ENCODE data around the gene ATP9B.

ATP9B gene

DNA sequence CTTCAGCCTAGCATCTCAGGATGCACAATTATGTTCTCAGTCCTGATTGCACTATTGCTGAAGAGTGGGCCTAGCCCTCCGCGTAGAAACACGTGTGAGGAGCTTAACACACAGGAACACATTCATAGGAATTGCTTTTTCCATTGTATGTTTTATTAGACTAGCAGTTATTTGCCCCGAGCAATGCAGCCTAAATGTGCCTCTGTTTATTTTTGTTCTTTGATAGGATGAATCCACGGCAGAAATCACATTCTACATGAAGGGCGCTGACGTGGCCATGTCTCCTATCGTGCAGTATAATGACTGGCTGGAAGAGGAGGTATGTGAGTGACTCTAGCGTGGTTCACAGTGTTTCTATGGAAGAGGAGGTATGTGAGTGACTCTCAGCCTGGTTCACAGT is 260.6 kb downstream of the ATP9B start:
- DNase-seq (ENCODE audit: low spot score), result no peak

DNA sequence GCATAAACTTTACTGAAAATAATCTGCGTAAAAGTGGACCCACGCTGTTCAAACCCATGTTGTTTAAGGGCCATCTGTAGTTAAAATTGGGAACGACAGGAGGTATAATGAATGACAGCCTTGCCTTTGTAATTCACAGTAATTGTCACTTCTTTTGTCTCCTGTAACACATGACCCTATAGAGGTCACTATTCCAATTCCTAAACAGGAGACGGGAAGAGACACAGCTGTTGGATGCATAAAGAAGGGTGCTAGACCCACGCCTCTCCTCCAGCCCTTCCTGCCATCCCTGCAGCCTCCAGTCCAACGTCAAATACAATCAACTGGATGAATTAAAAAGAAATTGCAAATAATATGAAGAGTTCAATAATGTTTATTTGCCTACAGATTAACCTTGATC is 263.5 kb downstream of the ATP9B start:
- no peak for DNase-seq (ENCODE audit: low spot score)

DNA sequence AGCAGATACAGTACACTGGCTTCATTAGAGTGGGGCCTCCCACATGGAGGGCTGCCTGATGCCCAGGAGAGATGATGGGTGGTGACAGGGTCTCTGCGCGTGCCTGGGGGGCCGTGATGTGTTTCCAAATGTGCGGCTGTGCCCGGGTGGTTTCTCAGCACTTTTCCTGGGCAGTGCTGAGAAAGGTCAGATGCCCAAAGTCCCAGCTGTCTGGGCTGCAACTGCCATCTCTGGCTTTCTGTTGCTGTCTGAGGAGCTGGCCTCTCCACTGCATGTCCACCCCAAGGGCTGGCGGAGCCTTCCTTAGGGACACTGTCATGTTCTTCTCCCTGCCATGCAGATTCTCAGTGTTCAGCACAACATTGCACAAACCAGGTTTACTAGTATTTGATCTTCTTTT is 263.9 kb downstream of the ATP9B start:
- no peak for DNase-seq (ENCODE audit: low spot score)

DNA sequence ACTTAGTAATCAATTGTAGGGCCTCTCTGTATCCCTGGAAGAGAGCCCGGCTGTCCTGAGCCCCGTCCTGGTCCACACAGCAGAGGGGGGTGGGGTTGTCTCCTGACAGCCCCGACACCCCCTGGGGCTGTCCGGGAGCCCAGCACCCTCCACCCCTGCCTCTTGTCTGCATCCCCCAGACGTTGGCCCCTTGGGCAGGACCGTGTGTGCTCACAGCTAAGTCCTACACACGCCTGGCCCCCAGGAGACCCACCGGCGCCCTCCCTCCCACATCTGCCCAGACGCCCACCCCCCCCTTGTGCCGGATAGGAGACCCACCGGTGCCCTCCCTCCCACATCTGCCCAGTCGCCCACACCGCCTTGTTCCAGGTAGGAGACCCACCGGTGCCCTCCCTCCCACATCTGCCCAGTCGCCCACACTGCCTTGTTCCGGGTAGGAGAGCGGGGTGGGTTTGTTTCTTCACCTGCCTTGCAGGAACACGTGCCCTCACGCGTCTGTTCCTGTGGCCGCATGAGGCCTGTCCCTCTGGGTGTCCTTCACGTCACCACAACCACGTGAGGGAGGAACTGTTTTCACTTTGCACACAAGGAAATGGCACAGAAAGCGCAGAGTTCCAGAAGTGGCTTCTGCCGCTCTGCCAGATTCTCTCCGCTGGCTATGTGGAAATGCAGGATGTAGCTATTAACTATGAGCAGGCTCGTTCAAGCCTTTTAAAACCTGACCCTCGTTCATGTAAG is 265.5 kb downstream of the ATP9B start:
- DNase-seq (ENCODE audit: low spot score), result no peak

DNA sequence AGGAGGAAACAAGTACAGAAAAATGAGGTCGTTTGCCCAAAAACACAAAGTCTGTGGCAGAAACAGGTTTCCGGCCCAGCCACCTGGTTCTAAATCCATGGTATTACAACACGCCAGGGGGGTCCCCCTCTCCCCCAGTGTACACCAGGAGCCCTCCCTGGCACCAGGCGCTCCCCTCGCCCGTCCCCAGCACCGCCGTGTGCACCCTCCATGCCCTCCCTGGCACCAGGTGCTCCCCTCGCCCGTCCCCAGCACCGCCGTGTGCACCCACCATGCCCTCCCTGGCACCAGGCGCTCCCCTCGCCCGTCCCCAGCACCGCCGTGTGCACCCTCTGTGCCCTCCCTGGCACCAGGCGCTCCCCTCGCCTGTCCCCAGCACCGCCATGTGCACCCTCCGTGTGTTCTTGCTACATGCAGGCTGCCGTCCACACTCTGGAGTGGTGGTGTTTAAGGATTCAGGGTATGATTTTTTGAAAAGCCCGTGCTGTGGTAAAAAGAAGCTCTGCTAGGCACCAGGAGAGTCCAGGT is 266.7 kb downstream of the ATP9B start:
- no peak for DNase-seq (ENCODE audit: low spot score)

DNA sequence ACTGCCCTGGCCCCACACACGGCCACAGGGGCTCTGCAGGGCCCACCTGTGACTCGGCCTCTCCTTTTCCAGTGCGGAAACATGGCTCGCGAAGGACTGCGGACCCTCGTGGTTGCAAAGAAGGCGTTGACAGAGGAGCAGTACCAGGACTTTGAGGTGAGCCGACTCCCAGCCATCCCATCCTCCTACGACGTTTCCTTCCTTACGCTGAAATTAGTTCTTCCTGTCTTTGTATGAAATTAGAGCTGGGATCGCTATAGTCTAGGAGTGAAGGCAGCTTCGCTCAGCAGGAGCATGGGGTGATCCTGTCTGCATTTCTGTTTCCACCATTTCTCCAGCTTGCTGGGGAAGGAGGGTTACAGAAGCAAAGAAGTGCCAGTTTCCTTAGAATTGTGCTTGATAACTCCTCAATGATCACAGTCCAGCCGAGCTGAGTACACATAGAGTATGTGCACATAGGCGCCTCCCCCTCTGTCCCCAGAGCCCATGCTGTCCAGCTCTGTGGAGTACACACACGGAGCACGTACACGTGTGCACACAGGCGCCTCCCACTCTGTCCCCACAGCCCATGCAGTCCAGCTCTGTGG is 267.5 kb downstream of the ATP9B start:
- no peak for DNase-seq (ENCODE audit: low spot score)

DNA sequence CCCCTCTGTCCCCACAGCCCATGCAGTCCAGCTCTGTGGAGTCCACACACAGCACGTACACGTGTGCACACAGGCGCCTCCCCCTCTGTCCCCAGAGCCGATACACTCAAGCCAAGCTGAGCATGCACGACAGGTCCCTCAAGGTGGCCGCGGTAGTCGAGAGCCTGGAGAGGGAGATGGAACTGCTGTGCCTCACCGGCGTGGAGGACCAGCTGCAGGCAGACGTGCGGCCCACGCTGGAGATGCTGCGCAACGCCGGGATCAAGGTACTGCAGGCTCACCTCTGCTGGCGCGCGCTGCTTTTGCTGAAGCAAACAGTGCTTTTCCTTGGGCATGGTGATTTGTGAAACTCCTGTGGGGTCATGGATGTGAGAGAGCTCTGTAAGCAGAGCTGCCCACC is 268.0 kb downstream of the ATP9B start:
- no peak for DNase-seq (ENCODE audit: low spot score)

DNA sequence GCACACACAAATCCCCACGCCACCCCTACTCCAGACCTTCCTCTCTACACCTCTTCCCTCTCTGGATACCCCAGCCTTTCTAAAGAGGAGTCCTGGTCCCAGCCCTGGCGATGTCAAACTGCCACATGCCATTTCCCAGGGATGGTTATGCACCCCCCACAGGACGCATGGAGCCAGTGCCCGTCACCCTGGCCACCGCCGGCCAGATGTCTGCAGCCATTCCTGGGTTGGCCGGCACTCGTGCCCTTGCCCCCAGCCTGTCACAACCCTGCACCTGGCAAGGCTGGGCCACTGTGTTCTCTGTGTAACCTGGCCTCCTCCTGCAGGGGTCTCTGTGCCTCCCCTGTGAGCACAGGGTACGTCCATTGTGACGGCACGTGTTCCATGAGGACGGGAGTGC is 268.4 kb downstream of the ATP9B start:
- DNase-seq (ENCODE audit: low spot score), result no peak

DNA sequence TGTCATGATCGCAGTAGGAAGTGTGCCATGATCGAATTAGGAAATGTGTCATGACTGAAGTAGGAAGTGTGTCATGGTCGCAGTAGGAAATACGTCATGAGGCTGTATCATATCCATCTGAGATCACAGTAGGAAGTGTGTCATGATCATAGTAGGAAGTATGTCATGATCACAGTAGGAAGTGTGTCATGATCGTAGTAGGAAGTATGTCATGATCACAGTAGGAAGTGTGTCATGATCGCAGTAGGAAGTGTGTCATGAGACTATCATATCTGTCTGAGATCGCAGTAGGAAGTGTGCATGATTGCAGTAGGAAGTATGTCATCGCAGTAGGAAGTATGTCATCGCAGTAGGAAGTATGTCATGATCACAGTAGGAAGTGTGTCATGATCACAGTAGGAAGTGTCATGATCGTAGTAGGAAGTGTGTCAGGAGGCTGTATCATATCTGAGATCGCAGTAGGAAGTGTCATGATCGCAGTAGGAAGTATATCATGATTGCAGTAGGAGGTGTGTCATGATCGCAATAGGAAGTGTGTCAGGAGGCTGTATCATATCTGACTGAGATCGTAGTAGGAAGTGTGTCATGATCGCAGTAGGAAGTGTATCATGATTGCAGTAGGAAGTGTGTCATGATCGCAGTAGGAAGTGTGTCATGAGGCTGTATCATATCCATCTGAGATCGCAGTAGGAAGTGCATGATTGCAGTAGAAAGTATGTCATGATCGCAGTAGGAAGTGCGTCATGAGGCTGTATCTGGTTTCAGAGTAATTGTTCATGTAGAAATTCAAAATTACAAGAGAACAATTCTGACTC is 270.1 kb downstream of the ATP9B start:
- no peak for DNase-seq (ENCODE audit: low spot score)

DNA sequence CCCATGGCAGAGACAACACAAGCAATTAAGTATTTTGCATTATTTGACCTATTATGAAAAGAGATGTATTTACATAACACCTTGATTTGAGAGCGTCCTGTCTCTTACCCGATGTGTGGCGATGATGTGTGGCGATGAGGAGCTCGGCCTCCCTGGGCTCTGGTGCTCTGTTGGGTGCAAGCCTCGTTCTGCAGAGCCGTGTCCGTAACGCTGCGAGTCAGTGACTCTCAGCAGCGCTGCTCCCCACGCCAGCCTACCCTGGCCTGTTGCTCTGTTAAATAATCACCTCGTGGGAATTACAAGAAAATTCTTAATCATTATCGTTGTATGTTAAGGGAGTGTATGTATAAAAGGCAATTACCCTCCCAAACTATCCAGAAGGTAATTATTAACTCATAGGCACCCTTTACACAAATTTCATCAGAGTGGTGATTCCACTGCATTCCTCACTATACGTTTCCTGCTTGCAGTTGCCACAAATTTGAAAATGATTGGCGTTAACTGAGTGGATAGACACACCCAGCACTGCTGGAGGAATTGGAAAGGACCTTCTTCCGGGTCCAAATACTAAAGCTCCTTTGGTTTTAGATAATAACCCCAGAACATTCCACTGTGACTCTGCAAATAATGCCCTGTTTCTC is 274.5 kb downstream of the ATP9B start:
- no peak for DNase-seq (ENCODE audit: low spot score)

DNA sequence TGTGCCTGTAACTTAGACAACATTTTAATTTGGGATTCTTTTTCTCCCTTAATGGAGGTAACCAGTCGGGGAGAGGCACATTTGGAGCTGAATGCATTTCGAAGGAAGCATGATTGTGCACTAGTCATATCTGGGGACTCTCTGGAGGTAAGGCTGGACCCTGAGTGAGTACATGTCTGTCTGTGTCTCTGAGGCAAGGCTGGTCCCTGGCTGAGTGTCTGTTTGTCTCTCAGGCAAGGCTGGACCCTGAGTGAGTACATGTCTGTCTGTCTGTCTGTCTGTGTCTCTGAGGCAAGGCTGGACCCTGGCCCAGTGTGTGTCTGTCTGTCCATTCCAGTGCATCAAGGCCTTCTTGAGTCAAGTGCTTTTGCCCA is 275.0 kb downstream of the ATP9B start:
- no peak for DNase-seq (ENCODE audit: low spot score)

DNA sequence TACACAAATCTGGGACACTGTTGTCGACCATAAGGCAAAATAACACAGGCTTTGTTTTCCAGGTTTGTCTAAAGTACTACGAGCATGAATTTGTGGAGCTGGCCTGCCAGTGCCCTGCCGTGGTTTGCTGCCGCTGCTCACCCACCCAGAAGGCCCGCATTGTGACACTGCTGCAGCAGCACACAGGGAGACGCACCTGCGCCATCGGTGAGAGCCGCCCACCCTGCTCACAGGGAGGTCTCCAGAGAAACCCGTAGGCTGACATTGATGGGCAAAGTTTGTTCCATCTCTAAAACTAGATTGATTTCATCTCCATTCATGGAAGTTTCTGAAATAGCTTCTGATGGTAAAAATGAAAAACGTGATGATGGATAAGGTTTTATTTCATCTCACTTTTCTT is 276.2 kb downstream of the ATP9B start:
- no peak for DNase-seq (ENCODE audit: low spot score)

DNA sequence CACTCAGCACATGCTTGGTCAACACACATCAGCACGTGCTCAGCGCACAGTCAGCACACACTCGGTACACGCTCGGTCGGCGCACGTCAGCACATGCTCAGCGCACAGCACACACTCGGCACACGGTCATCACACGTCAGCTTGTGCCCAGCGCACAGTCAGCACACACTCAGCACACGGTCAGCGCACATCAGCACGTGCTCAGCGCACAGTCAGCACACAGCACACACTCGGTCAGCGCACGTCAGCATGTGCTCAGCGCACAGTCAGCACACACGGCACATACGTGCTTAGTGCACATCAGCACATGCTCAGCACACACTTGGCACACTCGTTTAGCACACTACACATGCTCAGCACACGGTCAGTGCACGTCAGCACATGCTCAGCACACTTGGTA is 276.8 kb downstream of the ATP9B start:
- DNase-seq (ENCODE audit: low spot score), result no peak

DNA sequence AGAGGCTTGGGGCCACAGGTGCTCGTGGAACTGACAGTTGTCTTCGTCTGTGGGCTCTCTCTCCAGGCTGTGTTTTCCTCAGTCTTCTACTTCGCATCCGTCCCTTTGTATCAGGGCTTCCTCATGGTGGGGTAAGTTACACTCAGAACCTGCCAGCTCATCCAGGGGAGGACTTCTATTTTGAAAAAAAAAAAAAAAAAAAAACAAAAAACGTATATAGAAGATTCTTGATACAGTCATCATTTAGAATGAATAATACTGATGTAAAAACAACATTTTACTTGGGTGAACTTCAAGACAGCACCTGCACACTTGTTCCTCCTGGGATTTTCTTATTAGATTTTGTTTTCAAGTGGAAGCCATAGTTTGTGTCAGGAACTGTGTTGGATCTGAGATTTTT is 278.9 kb downstream of the ATP9B start:
- DNase-seq (ENCODE audit: low spot score), result no peak

DNA sequence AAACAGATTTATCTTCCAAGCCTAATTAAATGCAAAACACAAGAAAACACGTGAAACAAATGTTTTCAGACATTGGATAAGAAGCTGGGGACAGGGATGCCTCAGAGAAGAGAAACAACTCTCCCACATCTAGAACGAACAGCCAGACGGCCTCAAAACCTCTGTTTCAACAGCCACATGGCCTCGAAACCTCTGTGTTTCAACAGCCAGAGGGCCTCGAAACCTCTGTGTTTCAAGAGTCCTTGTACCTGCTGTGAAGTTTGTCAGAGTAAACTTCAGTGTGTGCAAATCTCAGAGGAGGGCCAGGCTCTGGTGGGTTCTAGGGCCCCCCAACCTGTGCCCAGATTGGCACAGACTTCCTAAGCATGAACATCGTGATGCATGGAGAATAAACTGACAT is 283.2 kb downstream of the ATP9B start:
- no peak for DNase-seq (ENCODE audit: low spot score)

DNA sequence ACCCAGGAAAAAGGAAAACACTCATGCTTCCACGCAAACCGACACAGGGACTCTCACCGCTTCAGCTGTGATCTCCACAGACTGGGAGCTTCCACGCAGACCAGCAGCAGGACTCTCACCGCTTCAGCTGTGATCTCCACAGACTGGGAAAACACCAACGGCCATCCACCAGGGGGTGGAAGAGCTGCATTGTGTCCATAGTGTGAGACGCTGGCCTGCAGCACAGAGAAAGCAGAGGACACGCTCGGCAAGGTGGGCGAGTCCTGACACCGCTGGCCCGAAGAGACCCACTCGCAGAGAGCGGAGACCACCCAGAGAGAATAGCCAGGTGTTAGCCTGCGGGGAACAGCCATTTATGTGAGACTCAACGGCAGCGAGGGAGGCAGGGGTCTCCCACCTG is 284.1 kb downstream of the ATP9B start:
- peak; percentile 69 for DNase-seq (ENCODE audit: low spot score)

DNA sequence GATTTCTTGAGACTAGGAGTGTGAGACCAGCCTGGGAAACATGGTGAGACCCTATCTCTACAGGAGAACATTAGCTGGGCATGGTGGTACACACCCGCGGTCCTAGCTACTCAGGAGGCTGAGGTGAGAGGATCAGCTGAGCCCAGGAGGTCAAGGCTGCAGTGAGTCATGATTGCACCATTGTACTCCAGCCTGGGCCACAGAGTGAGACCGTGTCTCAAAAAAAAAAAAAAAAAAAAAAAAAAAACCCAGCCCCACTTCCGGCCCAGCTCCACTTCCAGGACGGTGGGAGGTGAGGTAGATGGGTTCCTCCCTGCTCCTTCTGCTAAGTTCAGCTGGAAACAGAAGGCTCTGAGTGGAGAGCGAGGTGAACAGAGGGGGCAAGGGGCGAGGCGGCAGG is 285.2 kb downstream of the ATP9B start:
- no peak for DNase-seq (ENCODE audit: low spot score)

DNA sequence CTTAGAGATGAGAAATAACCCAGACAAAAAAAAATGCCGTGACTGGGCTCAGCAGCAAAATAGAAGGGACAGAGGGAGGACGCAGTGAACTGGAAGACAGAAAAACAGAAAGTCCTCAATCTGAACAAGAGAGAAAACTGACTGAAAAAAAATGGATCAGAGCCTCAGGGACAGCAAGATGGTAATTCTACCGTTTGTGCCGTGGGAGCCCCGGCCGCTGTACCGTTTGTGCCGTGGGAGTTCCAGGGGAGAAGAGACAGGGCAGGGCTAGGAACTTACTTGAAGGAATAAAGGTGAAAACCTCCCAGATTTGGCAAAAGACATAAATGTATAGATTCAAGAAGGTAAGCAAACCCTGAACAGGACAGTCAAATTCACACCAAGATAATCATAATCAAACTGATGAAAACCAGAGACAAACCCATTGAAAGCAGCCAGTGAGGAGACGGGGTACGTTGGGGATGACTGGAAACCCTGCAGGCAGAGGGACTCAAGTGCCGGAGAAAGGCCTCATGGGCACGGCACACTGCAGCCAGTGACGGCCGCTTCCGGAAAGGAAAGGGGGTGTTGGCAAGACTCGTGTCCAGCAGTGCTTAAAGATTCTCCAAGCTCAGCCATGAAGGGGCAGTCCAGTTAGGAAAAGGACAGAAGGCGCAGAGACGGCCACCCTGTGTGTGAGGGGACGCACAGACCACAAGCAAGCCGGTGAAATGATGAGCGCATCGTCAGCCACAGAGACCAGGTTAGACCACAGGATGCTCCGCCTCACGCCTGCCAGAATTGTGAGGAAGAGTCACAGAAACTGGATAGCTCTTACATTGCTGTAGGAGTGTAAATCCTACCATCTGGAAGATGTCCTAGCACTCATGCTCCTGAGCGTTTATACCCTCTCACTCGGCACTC is 286.5 kb downstream of the ATP9B start:
- DNase-seq (ENCODE audit: low spot score), result no peak

DNA sequence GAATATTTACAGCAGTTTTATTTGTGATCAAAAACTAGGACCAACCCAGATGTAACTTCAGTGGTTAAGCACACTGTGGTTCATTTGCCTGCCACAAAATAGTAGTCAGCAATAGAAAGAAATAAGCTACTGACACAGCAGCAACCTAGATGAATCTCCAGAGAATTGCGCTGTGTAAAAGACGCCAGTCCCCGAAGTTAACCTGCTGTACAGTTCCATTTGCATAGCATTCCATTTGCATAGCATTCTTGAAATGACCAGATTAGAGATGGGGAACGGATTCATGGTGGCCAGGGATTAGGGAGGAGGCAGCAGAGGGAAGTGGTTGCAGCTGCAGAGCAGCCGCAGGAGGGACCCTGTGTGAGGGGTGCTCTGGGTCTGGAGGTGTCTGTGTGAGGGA is 287.2 kb downstream of the ATP9B start:
- DNase-seq (ENCODE audit: low spot score), result no peak

DNA sequence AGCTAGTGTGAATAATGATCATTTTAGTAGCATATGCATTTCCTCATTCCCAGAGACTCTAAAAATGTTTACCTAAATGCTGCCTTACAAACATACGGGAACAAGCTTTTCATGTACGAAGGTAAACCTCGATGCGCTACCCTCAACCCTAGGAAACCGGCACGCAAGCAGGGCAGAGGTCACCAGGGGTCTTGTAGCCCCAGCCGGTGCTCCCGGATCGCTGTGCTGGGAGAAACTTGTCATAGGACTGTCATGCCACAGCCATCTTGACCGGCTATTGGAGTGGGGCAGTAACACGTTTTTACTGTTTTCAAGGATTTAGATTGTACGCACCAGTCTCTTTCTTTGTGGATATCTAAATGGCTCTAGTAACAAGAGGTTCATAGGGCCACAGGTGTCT is 291.7 kb downstream of the ATP9B start:
- no peak for DNase-seq (ENCODE audit: low spot score)

DNA sequence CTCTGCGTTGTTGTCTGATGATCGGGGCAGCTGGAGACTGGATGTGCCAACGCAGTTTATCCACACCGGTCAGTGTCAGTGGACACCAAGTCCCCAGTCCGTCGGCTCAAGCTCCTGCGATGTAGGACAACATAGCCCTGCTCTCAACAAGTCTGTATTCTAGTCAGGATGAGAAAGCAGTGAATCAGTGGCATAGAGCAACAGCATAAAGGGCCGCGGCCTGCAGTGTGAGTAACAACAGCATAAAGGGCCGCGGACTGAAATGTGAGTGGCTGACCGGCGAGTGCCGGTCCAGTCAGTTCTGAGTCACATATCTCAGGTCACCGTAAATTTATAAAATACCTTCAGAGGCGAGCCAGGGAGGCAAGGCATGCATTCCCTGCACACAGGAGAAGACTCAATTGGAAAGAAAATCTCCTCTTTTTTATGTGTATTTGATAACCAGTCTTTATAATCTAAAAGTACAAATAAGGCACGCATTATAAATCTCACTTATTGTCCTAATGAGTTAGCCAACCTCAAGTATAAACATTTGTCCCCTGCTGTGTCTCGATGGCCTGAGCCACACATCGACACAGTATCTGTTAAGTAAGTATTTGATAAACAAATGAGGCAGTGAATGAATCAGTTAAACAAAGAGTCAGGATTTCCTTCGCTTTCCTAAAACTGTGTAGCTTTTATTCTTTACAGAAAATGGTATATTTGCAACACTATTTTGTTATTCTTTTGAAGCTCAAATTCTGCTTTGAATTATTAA is 292.8 kb downstream of the ATP9B start:
- DNase-seq (ENCODE audit: low spot score), result no peak

Data from Ammon's horn (tissue), 1 donor.